ENCODE data around the gene DNAH17.
"Not testable (repeated sequence)": the region's sequence is repeated elsewhere in the genome, so short reads cannot be mapped to it uniquely, and the experiment has no call there.

The DNAH17 gene

GRCh38 chr17:78506454-78507309, 70.5 kb downstream of the DNAH17 start:
- no peak for DNase-seq
- in situ Hi-C loops (cut with MboI; ENCODE audit: low pct_unique_long_range_greater_than_20kb, low sequenced_read_pairs): no loop called here

GRCh38 chr17:78504156-78504925, 72.9 kb downstream of the DNAH17 start:
- in situ Hi-C loops (cut with MboI; ENCODE audit: low pct_unique_long_range_greater_than_20kb, low sequenced_read_pairs): no loop called here
- DNase-seq: no peak

- in situ Hi-C loops (cut with MboI; ENCODE audit: low pct_unique_long_range_greater_than_20kb, low sequenced_read_pairs); DNase-seq: not testable (repeated sequence)
Observed at GRCh38 chr17:78503388-78503787, 73.8 kb downstream of the DNAH17 start.

GRCh38 chr17:78502611-78503148, 74.5 kb downstream of the DNAH17 start:
- no peak for DNase-seq
- in situ Hi-C loops (cut with MboI; ENCODE audit: low pct_unique_long_range_greater_than_20kb, low sequenced_read_pairs): no loop called here

DNA sequence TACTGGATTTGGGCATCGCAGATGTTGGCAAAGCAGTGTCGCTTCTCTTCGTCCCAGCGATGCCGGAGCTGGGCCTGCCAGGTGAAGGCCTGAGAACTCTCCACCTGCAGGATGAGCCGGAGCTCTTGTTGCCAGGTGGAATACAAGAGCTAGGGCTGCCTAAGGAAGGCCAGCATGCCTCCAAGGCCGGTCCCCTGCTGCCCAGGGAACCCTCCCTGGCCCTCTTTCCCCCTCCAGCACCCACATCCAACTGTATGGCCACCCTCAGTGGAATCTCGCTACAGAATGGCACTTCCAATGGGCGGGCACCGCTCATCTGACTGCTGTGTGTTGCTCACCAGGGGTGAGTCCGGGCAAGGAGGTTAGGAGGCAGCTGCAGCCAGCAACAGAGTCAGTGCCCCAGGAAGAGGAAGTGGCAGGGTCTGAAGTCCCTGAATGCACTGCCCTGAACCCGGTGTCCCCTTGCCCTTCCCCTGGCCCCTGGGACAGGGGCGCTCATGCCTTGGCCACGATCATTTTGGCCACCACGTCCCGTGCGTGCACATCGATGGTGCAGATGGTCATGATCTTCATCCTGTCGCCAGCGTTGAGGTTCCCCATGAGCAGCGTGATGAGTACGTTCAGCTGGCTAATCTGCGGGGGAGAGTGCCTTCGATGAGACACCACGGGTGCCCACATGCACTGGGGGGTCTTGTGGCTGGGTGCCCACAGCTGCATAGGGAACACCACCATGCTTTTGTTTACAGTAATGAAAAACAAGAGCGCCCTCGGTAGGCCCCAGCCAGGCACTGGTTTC, 75.8 kb downstream of the DNAH17 start:
- in situ Hi-C loops (cut with MboI; ENCODE audit: low pct_unique_long_range_greater_than_20kb, low sequenced_read_pairs): no loop called here
- DNase-seq: no peak

- no peak for DNase-seq
- in situ Hi-C loops (cut with MboI; ENCODE audit: low pct_unique_long_range_greater_than_20kb, low sequenced_read_pairs): no loop called here
Observed at GRCh38 chr17:78500806-78501205, 76.4 kb downstream of the DNAH17 start.

DNA sequence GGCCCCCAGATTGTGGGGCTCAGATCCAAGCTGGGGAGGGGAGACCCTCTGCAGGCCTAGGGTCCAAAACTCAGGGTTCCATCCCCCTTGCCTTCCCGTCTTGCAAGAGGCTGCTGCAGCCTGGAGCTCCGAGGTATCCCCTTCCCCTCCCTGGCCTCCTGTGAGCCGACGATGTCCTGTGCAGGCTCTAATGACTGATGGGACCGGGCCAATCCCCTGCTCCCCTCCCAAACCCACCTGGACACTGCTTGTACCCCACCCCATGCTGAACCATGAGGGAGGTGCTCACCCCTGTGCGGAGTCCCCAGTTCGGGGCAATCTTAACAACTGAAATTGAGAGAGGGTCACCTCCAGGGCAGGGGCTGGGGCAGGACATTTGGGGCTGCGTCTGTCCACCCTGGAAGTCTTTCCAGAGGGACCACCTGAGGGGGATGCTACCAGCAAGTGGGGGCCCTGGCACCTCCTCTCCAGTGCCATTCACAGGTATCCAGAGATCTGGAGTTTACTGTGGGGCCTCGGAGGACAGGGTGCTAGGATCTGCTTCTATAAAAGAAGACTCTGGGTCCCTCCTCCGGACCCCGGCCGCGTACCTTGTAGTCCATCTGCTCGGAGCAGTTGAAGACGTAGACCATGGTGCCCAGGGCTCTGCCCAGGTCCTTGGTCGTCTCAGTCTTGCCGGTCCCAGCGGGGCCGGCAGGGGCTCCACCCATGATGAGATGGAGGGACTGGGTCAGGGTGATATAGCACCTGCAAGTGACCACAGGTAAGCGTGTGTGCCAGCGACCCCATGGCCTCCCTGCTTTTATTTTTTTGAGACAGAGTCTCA, 77.3 kb downstream of the DNAH17 start:
- in situ Hi-C loops (cut with MboI; ENCODE audit: low pct_unique_long_range_greater_than_20kb, low sequenced_read_pairs): loop anchor here (25.0 kb wide), 1 partner anchor 212 kb away; no protein-coding TSS in a partner anchor
- no peak for DNase-seq

DNA sequence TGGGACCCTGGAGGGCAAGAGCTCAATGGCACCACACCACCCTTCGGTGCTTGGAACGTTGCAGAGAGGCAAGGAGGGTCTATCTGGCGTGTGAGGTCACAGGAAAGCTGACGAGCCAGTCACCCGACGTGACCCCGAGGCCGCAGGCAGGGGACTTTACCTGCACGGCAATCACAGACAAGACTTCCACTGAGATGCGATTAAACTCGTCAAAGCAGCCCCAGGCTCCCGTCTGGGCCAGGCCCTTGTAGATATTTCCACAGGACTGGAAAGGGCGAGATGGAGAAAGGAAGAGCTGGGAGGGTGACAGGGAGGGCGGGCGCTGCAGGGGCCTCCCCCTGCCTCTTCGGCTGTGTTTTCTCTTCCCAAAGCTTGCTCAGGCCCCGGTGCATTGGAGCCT, 78.3 kb downstream of the DNAH17 start:
- no peak for DNase-seq
- in situ Hi-C loops (cut with MboI; ENCODE audit: low pct_unique_long_range_greater_than_20kb, low sequenced_read_pairs): loop anchor here (25.0 kb wide), 1 partner anchor 213 kb away; no protein-coding TSS in a partner anchor

- in situ Hi-C loops (cut with MboI; ENCODE audit: low pct_unique_long_range_greater_than_20kb, low sequenced_read_pairs): loop anchor here (25.0 kb wide), 1 partner anchor 215 kb away; no protein-coding TSS in a partner anchor
Observed at GRCh38 chr17:78497115-78497540, 80.1 kb downstream of the DNAH17 start.

GRCh38 chr17:78496311-78496710, 80.9 kb downstream of the DNAH17 start:
- DNase-seq: no peak
- in situ Hi-C loops (cut with MboI; ENCODE audit: low pct_unique_long_range_greater_than_20kb, low sequenced_read_pairs): loop anchor here (25.0 kb wide), 1 partner anchor 216 kb away; no protein-coding TSS in a partner anchor

More at GRCh38 chr17:78497115-78497540, 80.1 kb downstream of the DNAH17 start:
- DNase-seq: peak; percentile 83

GRCh38 chr17:78495634-78496033, 81.6 kb downstream of the DNAH17 start:
- no peak for DNase-seq
- in situ Hi-C loops (cut with MboI; ENCODE audit: low pct_unique_long_range_greater_than_20kb, low sequenced_read_pairs): loop anchor here (25.0 kb wide), 1 partner anchor 217 kb away; no protein-coding TSS in a partner anchor

GRCh38 chr17:78494696-78495330, 82.4 kb downstream of the DNAH17 start:
- in situ Hi-C loops (cut with MboI; ENCODE audit: low pct_unique_long_range_greater_than_20kb, low sequenced_read_pairs): loop anchor here (25.0 kb wide), 1 partner anchor 217 kb away; no protein-coding TSS in a partner anchor
- DNase-seq: no peak

GRCh38 chr17:78493853-78494695, 83.1 kb downstream of the DNAH17 start:
- in situ Hi-C loops (cut with MboI; ENCODE audit: low pct_unique_long_range_greater_than_20kb, low sequenced_read_pairs): loop anchor here (25.0 kb wide), 1 partner anchor 218 kb away; no protein-coding TSS in a partner anchor
- DNase-seq: no peak

DNA sequence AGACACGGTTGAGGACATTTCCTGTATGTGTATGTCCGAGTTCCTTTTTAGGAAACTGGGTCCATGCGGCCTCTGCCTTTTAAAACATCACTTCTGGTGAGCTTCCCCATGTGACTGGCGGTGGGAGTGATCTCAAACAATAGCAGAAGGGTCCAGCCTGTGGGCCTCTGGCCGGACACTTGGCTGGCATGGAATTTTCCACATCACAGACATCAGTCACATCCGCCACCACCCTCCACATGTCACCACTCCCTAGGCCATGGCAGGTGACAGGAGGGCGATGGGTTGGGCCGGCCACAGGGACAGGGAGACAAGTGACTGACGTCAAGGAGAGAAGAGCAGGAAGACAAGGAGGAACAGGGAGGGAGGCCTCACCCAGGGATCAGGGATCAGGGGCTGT, 83.7 kb downstream of the DNAH17 start:
- in situ Hi-C loops (cut with MboI; ENCODE audit: low pct_unique_long_range_greater_than_20kb, low sequenced_read_pairs): loop anchor here (25.0 kb wide), 1 partner anchor 219 kb away; no protein-coding TSS in a partner anchor
- DNase-seq: no peak

GRCh38 chr17:78492116-78492799, 84.9 kb downstream of the DNAH17 start:
- no peak for DNase-seq
- in situ Hi-C loops (cut with MboI; ENCODE audit: low pct_unique_long_range_greater_than_20kb, low sequenced_read_pairs): loop anchor here (25.0 kb wide), 1 partner anchor 220 kb away; no protein-coding TSS in a partner anchor
